Pancreas (tissue), 10 donors: ENCODE results near the gene TEX47. TPM values are rescaled to one million over a fixed set of nuclear protein-coding genes. Genes with fewer than 3 reads are reported as not detected.

Experiments used
- ATAC-seq, 4 donors: fragments of 200-7000 bp; cut with Tn5 transposase; one replicate each; pipeline versions ENCODE4 v1.8.0 to v1.9.1; 2020; ENCODE audit warnings: mild to moderate bottlenecking in 4 of 4, moderate library complexity in 4 of 4
- DNase-seq, 6 donors: peaks; one replicate each; pipeline ENCODE4 v3.0.0-alpha.2; 2020
- FAIRE-seq: peaks from 2 replicates; lab custom pipeline; 2012; peaks lifted over from hg19 to GRCh38; lab: Jason Lieb, UNC
- H3K27ac ChIP-seq, 4 donors: fragments of 200-600 bp; sonication (generic); 1 replicate in 3 of 4; 2 replicates in 1 of 4; pipeline versions ENCODE4 v1.5.0 to v1.8.0; 2020
- H3K27me3 ChIP-seq, 4 donors: fragments of 200-600 bp; one replicate each; pipeline ENCODE4 v1.8.0; 2021
- H3K36me3 ChIP-seq, 3 donors: fragments of 200-600 bp; sonication (generic) in 1 of 3; one replicate each; pipeline versions ENCODE4 v1.5.0 to v1.8.0; 2020 to 2021
- H3K4me1 ChIP-seq, 3 donors: fragments of 200-600 bp; one replicate each; pipeline ENCODE4 v1.8.0; 2021
- H3K4me3 ChIP-seq, 4 donors: fragments of 200-600 bp; sonication (generic) in 2 of 4; one replicate each; pipeline versions ENCODE4 v1.5.0 to v1.8.0; 2020 to 2021
- H3K9me3 ChIP-seq, 4 donors: fragments of 200-600 bp; one replicate each; pipeline ENCODE4 v1.8.0; 2021
- CTCF ChIP-seq, 4 donors: fragments of 200-600 bp; sonication (generic) in 3 of 4; IDR thresholded peaks; one replicate each; pipeline versions ENCODE4 v1.5.0 to v1.8.0; 2021; ENCODE audit warnings: antibody characterized with exemption in 4 of 4
- WGBS, 2 donors: extraction: QIAGEN DNeasy Blood & Tissue Kit; methylation state at CpG; one replicate each; pipeline ENCODE4 v1.1.7; 2013; 5-methylcytosine and 5-hydroxymethylcytosine counted together
- intact Hi-C, 3 donors: fragments of 100-400 bp; cut with DNase I; formaldehyde crosslinking; loops; one replicate each; pipeline versions ENCODE4 v1.11.1 to v1.14.2; 2022
- polyA plus RNA-seq, 2 donors: library from polyadenylated mRNA; stranded (reverse); fragments of 200-250 nt; gene quantifications; one replicate each; pipeline ENCODE4 v1.2.3, GENCODE V29; 2013
- total RNA-seq, 6 donors: library from RNA; stranded (reverse); fragmentation: NEBNext Ultra II Directional in 4 of 6; extraction: Animal tissue kit (Norgen Biotek cat#: 25700) in 4 of 6; gene quantifications; one replicate each; pipeline versions ENCODE4 v1.2.1 to v1.2.4, GENCODE V29; 2021 to 2023
- donor health status: healthy with polysubstance abuse.
- donor health status: DM: no; HTN: no; CAD: no; lungs with moderate emphysema.
- donor health status: DM: no; HTN: no; CAD: no.
- donor health status: control.
- donor health status: control.
- donor health status: Bipolar disorder and iron deficiency.
- donor health status: DM: yes; HTN: yes; CAD: no.
- donor health status: DM: no; HTN: no; CAD: no.
- donor health status: DM: no; HTN: no; CAD: no.
- donor health status: DM: yes; HTN: yes; CAD: no.

Gene TEX47
- total and polyA plus RNA-seq, 8 donors = not detected

GRCh38 chr7:88818552-88818951, 23.0 kb upstream of the TEX47 start:
- TF ChIP-seq CTCF (IDR thresholded peaks at IDR 0.05) = no peak
- H3K4me1 ChIP-seq = peaks cover 0 to 7% (median 0%) of the 10 kb centered on the region in 3 donors
- intact Hi-C loops = no loop called here
- ATAC-seq = peak in 2 of 4 donors; percentile 47 to 57
- H3K9me3 ChIP-seq = no peaks in the 10 kb centered on the region
- no peak overlapping the region for H3K27ac ChIP-seq
- no peaks in the 10 kb centered on the region for H3K36me3 ChIP-seq
- H3K4me3 ChIP-seq = no peak overlapping the region
- no peaks in the 10 kb centered on the region for H3K27me3 ChIP-seq
- no peak for DNase-seq
- FAIRE-seq = no peak

GRCh38 chr7:88806280-88807037, 10.9 kb upstream of the TEX47 start:
- Histone ChIP-seq H3K4me3 (no peak overlapping the region), H3K27me3 (no peaks in the 10 kb centered on the region), H3K27ac (no peak overlapping the region), H3K4me1 (peaks cover 0 to 7% (median 0%) of the 10 kb centered on the region in 3 donors), H3K9me3 (no peaks in the 10 kb centered on the region), H3K36me3 (no peaks in the 10 kb centered on the region)
- intact Hi-C loops = no loop called here
- WGBS, 2 donors = 41 to 47% methylated on average over 2 of the region's 2 CpGs
- FAIRE-seq = no peak
- ATAC-seq = peak in 2 of 4 donors; percentile 57 to 60
- no peak for DNase-seq
- TF ChIP-seq CTCF (IDR thresholded peaks at IDR 0.05) = no peak

- DNase-seq (no peak), FAIRE-seq (no peak), ATAC-seq (no peak)
- H3K4me1 ChIP-seq = peaks cover 0 to under 1% (median 0%) of the 10 kb centered on the region in 3 donors
- H3K27ac ChIP-seq = no peak overlapping the region
- H3K36me3 ChIP-seq = no peaks in the 10 kb centered on the region
- no peak overlapping the region for H3K4me3 ChIP-seq
- TF ChIP-seq CTCF (IDR thresholded peaks at IDR 0.05) = no peak
- no peaks in the 10 kb centered on the region for H3K27me3 ChIP-seq
- 79 to 90% methylated on average over 3 of the region's 3 CpGs for WGBS, 2 donors
- H3K9me3 ChIP-seq = no peaks in the 10 kb centered on the region
- intact Hi-C loops = no loop called here
Observed at GRCh38 chr7:88801046-88801445, 5.5 kb upstream of the TEX47 start.

GRCh38 chr7:88792361-88792760, 3.2 kb downstream of the TEX47 start:
- Histone ChIP-seq H3K4me3 (no peak overlapping the region), H3K36me3 (no peaks in the 10 kb centered on the region), H3K27me3 (no peaks in the 10 kb centered on the region), H3K27ac (no peak overlapping the region), H3K9me3 (no peaks in the 10 kb centered on the region), H3K4me1 (no peaks in the 10 kb centered on the region)
- DNase-seq (no peak), FAIRE-seq (no peak), ATAC-seq (no peak)
- TF ChIP-seq CTCF (IDR thresholded peaks at IDR 0.05) = no peak
- intact Hi-C loops = no loop called here
- WGBS, 2 donors = 52 to 57% methylated on average over 3 of the region's 3 CpGs

GRCh38 chr7:88791891-88792290, 3.6 kb downstream of the TEX47 start:
- no peak for TF ChIP-seq CTCF (IDR thresholded peaks at IDR 0.05)
- no peak for FAIRE-seq
- Histone ChIP-seq H3K36me3 (no peaks in the 10 kb centered on the region), H3K4me1 (no peaks in the 10 kb centered on the region), H3K9me3 (no peaks in the 10 kb centered on the region), H3K27me3 (no peaks in the 10 kb centered on the region), H3K27ac (no peak overlapping the region), H3K4me3 (no peak overlapping the region)
- DNase-seq = no peak
- no peak for ATAC-seq
- intact Hi-C loops = no loop called here
- WGBS, 2 donors = 91 to 93% methylated on average over 4 of the region's 4 CpGs
